CD4-positive, alpha-beta T cell (primary cell): ENCODE results near the gene AP3B1. TPM values are rescaled to one million over a fixed set of nuclear protein-coding genes. Genes with fewer than 3 reads are reported as not detected.

Experiments
- ATAC-seq: fragments of 200-7000 bp; cut with Tn5 transposase; one replicate; pipeline ENCODE4 v1.10.0; 2022; ENCODE audit warnings: mild to moderate bottlenecking; ENCODE audit not compliant: poor library complexity
- CTCF ChIA-PET: fragments of 350-600 bp; sonication (Branson Sonifier 250); formaldehyde crosslinking; loops from one replicate; lab custom pipeline; 2021; ENCODE audit warnings: antibody characterized with exemption, inconsistent platforms; lab: Charles Lee
- POLR2A ChIA-PET: fragments of 350-600 bp; sonication (Branson Sonifier 250); formaldehyde crosslinking; loops from one replicate; lab custom pipeline; 2021; ENCODE audit warnings: antibody characterized with exemption, inconsistent platforms; lab: Charles Lee
- DNase-seq, 14 experiments: peaks; one replicate each; pipeline ENCODE4 v3.0.0-alpha.2; 2013 to 2020; ENCODE audit warnings: mixed read lengths in 2 of 14
- H3K27ac ChIP-seq, 2 donors: one replicate each; pipeline versions ENCODE4 v1.5.1 to v1.7.0; 2013; ENCODE audit warnings: low read length in 2 of 2, low read depth in 1 of 2, mild to moderate bottlenecking in 1 of 2
- H3K27me3 ChIP-seq, 2 experiments: 1 replicate in 1 of 2; 2 replicates in 1 of 2; pipeline versions ENCODE4 v1.6.1 to v1.7.0; 2013; ENCODE audit warnings: low read length in 2 of 2, control low read depth in 1 of 2, mild to moderate bottlenecking in 1 of 2, moderate library complexity in 1 of 2; ENCODE audit not compliant: insufficient read depth in 2 of 2, control insufficient read depth in 1 of 2
- H3K36me3 ChIP-seq: one replicate; pipeline ENCODE4 v1.6.1; 2013; ENCODE audit warnings: low read length, control low read depth; ENCODE audit not compliant: insufficient read depth
- H3K4me1 ChIP-seq: one replicate; pipeline ENCODE4 v1.6.1; 2013; ENCODE audit warnings: low read length, control low read depth; ENCODE audit not compliant: insufficient read depth
- H3K4me3 ChIP-seq: one replicate; pipeline ENCODE4 v1.5.1; 2013; ENCODE audit warnings: mild to moderate bottlenecking, low read length, moderate library complexity
- H3K9me3 ChIP-seq, 2 experiments: 1 replicate in 1 of 2; 2 replicates in 1 of 2; pipeline versions ENCODE4 v1.6.1 to v1.7.0; 2013; ENCODE audit warnings: low read length in 2 of 2, mild to moderate bottlenecking in 2 of 2, control low read depth in 1 of 2, moderate library complexity in 1 of 2; ENCODE audit not compliant: control insufficient read depth in 1 of 2, insufficient read depth in 1 of 2
- H3K27ac Mint-ChIP-seq: one replicate; pipeline ENCODE4 v1.8.0; 2020; ENCODE audit warnings: mixed read lengths
- H3K27me3 Mint-ChIP-seq: one replicate; pipeline ENCODE4 v1.8.0; 2021; ENCODE audit warnings: mixed read lengths
- H3K36me3 Mint-ChIP-seq: one replicate; pipeline ENCODE4 v1.8.0; 2021; ENCODE audit warnings: low read depth, mixed read lengths
- H3K4me1 Mint-ChIP-seq: one replicate; pipeline ENCODE4 v1.8.0; 2021; ENCODE audit warnings: low read depth, mixed read lengths
- H3K4me3 Mint-ChIP-seq: one replicate; pipeline ENCODE4 v1.8.0; 2020; ENCODE audit warnings: mild to moderate bottlenecking, mixed read lengths
- H3K9me3 Mint-ChIP-seq: one replicate; pipeline ENCODE4 v1.8.0; 2020; ENCODE audit warnings: mixed read lengths
- CTCF ChIP-seq: fragments of 200-600 bp; IDR thresholded peaks from one replicate; pipeline ENCODE4 v1.8.0; 2022; ENCODE audit warnings: antibody characterized with exemption, mild to moderate bottlenecking
- intact Hi-C, 2 experiments: fragments of 100-400 bp; cut with DNase I in 1 of 2; cut with micrococcal nuclease in 1 of 2; formaldehyde crosslinking; loops; one replicate each; pipeline versions ENCODE4 v1.15.1 to v1.9.0; 2023 to 2025; cut with DNase I, micrococcal nuclease
- total RNA-seq, 174 experiments: library from RNA in 2 of 174; stranded (reverse) in 2 of 174; gene quantifications; one replicate each; pipeline ENCODE4 v1.2.3 and lab custom pipeline; 2021 to 2026

AP3B1 gene
- total RNA-seq, 2 experiments from 2014 or later, result 24.5 to 24.6 TPM

DNA sequence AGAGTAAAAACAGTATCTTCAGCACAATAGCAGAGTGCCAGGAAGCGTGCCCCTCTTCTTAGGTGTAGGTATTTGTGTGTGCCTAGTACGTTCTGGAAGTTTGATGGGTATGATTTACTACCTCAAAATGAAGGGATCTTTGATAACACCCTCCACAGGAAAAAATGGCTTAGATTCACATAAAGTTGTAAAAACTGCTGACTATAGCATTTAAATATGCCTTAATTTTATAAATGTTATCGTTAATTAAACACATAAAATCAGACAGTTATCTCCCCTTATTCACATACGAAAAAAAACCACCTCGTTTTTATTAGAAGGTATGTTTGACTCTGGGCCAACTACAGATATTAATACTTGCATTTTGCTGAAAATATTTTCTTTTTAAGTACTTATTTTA lies 274.8 kb downstream of the AP3B1 start:
- H3K9me3 Mint-ChIP-seq, result no peaks in the 10 kb centered on the region
- H3K27me3 Mint-ChIP-seq, result no peaks in the 10 kb centered on the region
- no peak overlapping the region for H3K27ac Mint-ChIP-seq
- no peaks in the 10 kb centered on the region for H3K4me1 Mint-ChIP-seq
- Histone ChIP-seq H3K36me3 (peaks cover 7% of the 10 kb centered on the region), H3K4me3 (no peak overlapping the region), H3K9me3 (no peaks in the 10 kb centered on the region), H3K27me3 (no peaks in the 10 kb centered on the region), H3K4me1 (no peaks in the 10 kb centered on the region), H3K27ac (no peak overlapping the region)
- ATAC-seq (no peak), DNase-seq (no peak)
- ChIA-PET CTCF (no interaction called here), POLR2A (no interaction called here)
- H3K36me3 Mint-ChIP-seq, result peaks cover 22% of the 10 kb centered on the region
- H3K4me3 Mint-ChIP-seq, result no peak overlapping the region
- no peak for TF ChIP-seq CTCF
- intact Hi-C loops, result loop anchor here in 1 of 2 experiments (10.0 kb wide), 1 partner anchor 1155 kb away; no protein-coding TSS in a partner anchor

DNA sequence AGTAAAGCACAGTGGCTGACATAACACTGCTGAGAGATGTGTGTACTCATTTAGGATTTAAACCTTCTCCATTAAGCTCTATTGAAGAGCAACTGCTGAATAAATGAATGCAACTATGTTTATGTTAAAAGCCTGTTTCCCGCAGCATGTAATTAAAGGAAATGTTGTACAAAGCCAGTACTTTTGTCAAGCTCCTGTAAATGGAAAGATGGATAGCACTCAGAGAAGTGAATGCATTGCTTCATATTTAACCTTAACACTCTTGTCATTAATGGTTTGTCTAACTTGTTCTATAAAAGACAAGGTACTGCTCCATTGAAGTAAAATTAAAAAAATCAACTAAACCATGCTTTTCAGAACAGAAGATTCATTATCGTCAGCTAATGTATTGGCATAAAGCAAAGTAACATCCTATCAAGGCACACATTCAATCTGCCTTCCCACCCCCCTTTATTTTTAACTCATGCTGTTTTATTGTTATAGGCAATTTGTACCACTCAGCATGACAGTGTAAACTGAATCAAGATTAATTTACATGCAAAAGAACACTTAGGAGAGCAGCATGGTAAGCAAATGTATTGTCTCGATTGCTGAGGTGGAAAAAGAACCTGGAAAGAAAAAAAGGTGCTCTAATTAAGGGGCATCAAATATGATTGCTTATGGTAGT lies 277.5 kb downstream of the AP3B1 start:
- Histone ChIP-seq H3K27me3 (no peaks in the 10 kb centered on the region), H3K9me3 (no peaks in the 10 kb centered on the region), H3K27ac (no peak overlapping the region), H3K4me1 (no peaks in the 10 kb centered on the region), H3K36me3 (peaks cover 7% of the 10 kb centered on the region), H3K4me3 (no peak overlapping the region)
- no peak for TF ChIP-seq CTCF
- intact Hi-C loops, result loop anchor here in 1 of 2 experiments (10.0 kb wide), 1 partner anchor 1152 kb away; no protein-coding TSS in a partner anchor
- H3K27ac Mint-ChIP-seq, result no peak overlapping the region
- CTCF ChIA-PET, result interaction anchor here (1.6 kb wide), 1 partner anchor 16 kb away, joined by 3 read pairs; no protein-coding TSS in a partner anchor
- no peaks in the 10 kb centered on the region for H3K4me1 Mint-ChIP-seq
- ATAC-seq, result no peak
- H3K4me3 Mint-ChIP-seq, result no peak overlapping the region
- DNase-seq, result no peak
- H3K27me3 Mint-ChIP-seq, result no peaks in the 10 kb centered on the region
- no peaks in the 10 kb centered on the region for H3K9me3 Mint-ChIP-seq
- POLR2A ChIA-PET, result no interaction called here
- H3K36me3 Mint-ChIP-seq, result peaks cover 31% of the 10 kb centered on the region

- no peaks in the 10 kb centered on the region for H3K4me1 Mint-ChIP-seq
- ChIA-PET POLR2A (no interaction called here), CTCF (no interaction called here)
Measured at GRCh38 chr5:78009937-78010527, 284.5 kb downstream of the AP3B1 start.

More at GRCh38 chr5:78009937-78010527, 284.5 kb downstream of the AP3B1 start:
- Histone ChIP-seq H3K36me3 (peaks cover 2% of the 10 kb centered on the region), H3K9me3 (no peaks in the 10 kb centered on the region), H3K4me1 (no peaks in the 10 kb centered on the region), H3K4me3 (no peak overlapping the region), H3K27me3 (no peaks in the 10 kb centered on the region), H3K27ac (no peak overlapping the region)
- Mint-ChIP-seq H3K9me3 (no peaks in the 10 kb centered on the region), H3K27ac (no peak overlapping the region), H3K27me3 (no peaks in the 10 kb centered on the region), H3K36me3 (peaks cover 31% of the 10 kb centered on the region), H3K4me3 (no peak overlapping the region)
- intact Hi-C loops, result loop anchor here in 1 of 2 experiments (10.0 kb wide), 1 partner anchor 1145 kb away; no protein-coding TSS in a partner anchor
- ATAC-seq (no peak), DNase-seq (no peak)
- TF ChIP-seq CTCF, result no peak
